CD4-positive, alpha-beta T cell treated with Interleukin-4 for 1 hour (primary cell): ENCODE results near the gene CAPN2.
"Not testable (repeated sequence)": the region's sequence is repeated elsewhere in the genome, so short reads cannot be mapped to it uniquely, and the experiment has no call there.

ENCODE experiments used
- DNase-seq, 2 donors: peaks; one replicate each; pipeline ENCODE4 v3.0.0-alpha.2; 2020 to 2022

The CAPN2 gene

DNA sequence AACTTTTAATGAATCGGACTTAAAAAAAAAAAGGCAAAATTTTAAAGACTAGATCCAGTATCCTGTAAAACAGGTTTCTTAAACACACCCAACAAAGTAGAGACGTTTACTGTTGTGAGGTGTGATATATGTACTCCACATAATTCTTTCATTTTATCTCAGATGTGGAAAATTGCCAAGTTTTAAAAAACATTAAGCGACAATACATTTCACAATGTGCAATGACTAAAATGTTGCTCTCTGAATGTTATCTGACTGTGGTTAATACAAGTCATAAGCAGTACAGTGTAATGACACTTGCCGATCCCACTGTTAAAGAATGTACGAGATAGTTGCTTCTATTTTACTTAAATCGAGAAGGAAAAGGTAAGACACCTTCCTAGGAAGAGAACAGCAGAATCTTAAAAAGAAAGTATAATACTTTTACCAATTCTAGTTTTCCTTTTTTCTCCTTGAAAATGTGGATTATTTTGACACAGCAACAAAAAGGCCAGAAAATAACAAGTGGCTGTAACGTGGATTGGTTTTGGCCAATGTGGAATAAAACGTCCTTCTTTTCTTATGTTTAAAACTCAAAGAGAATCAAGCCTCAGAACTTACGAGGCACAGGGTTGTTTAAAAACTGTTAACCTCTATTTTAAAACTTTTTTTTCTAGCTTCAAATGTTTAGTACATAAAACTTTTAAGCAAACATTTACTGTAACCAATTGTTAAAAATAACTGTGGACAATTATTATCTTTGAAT, 82.0 kb downstream of the CAPN2 start:
- no peak for DNase-seq

DNA sequence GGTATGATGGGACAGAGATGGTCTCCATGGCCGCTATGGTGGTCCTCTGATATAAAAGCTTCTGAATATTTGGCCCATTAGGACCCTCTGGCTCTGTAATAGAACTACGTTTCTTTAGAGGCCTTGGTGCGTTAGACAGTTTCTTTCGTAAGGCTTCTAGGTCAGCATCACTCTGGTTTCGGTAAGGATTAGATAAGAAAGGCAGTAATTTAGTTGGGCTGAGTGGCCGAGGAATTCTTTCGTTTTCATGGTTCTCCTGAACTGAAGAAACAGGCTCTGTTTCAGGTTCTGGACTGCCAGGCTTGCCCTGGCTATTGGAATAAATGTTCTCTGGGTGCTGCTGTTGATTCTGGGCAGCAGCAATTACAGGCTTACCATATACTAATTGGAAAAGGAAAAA, 83.9 kb downstream of the CAPN2 start:
- DNase-seq, result no peak

DNA sequence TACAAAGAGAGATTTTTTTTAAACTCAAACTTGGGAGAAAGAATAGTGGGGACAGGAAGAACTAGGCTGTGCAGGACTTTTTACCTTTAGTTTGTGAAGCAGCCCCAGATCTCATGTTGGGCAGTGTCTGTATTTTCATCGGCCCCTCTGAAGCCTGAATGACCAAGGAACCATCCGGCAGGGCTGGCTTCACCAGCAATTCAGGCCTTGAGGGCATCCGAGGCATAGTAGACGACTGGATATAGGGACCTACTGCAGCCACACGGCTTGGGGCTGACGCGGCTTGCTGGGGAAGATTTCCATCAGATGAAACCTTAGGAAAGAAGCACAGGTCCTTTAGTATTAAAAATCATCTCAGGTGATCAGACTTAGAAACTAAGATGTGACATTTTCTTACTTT, 89.7 kb downstream of the CAPN2 start:
- DNase-seq, result no peak

DNA sequence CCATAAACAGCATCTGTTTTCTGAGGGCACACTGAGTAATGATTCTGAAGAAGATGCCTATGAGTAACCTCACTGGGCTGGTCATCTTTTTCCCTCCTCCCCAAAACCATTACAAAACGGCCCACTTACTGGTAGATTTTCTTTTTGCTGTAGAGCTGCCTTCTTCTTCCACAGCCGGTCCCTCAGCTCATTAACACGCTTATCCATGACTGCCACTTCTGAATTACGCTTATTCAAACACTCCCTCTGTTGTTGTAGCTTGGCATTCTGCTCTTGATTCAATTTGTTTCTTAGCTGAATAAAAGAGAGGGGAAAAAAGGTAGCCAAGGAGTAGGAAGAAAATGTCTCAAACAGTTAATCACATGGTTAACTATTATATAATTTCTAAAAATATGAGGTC, 90.3 kb downstream of the CAPN2 start:
- DNase-seq, result no peak

DNA sequence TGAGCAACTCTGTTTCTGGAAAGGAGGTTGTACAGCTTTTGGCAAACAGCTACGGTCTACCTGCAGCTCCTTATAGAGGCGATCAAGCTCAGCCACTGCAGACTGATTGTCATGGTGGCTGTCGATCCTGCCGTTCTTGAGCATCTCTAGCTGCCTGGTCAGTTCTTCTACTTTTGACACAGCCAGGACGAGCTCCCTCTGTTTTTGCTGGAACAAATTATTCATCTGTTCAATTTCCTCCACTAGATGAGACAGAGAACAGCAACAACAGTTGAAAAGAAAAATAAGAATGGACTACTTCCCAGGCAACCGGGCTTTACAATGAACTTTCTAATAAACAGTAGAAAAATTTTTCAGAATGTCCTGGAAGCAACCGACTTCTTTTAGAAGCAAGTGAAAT, 90.9 kb downstream of the CAPN2 start:
- DNase-seq, result no peak

DNA sequence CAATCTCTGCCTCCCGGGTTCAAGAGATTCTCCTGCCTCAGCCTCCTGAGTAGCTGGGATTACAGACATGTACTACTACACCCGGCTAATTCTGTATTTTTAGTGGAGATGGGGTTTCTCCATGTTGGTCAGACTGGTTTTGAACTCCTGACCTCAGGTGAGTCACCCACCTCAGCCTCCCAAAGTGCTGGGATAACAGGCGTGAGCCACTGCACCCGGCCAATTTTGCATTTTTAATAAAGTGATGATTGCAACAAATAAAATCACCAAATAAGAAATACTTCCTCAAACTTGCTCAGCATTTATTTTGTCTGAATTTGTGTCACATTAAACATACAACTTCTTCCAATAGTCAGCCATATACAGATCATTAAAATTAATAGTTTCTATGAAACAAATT, 97.6 kb downstream of the CAPN2 start:
- DNase-seq, result not testable (repeated sequence)

DNA sequence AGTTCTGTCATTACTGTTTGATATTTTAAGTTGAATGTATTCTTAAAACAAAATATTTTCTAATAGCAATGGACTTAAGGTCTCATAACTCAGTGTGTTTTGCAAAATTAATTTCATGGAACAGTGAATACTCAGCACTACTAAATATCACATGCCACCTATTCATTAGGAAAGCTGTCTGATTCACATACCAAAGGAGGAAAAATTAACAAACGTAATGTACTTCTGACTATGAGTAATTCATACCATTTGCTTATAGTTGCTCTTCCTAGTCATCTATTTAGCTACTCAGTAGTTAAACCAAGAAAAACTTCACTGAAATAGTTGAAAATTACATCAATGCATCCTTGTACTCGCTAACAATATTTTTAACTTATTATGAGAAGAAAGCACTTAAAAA, 98.2 kb downstream of the CAPN2 start:
- DNase-seq, result no peak

DNA sequence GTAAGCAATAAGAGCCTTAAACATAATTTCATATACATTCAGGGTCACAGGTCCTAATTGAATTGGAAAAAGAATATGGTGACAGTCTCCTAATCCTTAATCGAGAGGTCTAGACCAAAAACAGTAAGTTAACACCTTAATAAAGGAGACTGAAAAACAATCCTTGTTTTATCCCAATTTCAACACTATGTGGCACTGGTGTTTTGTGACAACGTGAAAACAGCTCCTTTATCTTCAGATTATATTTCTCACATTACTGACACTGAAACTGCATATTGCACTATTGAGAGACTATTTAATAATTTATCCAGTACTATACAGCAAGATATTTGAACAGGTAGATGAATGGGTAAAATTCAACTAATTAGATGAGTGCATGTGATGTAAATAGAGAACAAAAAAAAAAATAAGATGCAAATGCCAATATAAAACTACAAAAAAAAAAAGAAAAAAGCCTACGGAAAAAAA, 99.3 kb downstream of the CAPN2 start:
- peak in 1 of 2 donors; percentile 62 for DNase-seq

DNA sequence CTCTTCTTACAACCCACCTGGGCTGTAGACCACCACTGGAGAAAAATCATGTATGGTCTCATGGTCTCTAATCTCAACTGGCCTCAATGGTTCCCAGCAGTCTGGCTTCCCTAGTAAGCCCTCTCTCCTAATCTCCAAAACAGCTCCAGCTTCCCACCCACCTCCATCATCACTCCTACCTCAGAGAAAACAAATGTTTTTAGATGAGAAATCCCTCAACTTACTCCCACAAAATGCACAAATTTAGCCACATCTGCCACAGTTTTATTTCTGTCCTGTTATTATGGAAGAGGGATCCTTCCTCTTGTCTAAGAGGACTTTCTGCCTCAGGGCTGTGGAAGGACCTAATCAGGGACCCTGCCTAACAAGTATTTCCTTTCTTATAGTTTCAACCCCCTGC, 101.3 kb downstream of the CAPN2 start:
- no peak for DNase-seq

DNA sequence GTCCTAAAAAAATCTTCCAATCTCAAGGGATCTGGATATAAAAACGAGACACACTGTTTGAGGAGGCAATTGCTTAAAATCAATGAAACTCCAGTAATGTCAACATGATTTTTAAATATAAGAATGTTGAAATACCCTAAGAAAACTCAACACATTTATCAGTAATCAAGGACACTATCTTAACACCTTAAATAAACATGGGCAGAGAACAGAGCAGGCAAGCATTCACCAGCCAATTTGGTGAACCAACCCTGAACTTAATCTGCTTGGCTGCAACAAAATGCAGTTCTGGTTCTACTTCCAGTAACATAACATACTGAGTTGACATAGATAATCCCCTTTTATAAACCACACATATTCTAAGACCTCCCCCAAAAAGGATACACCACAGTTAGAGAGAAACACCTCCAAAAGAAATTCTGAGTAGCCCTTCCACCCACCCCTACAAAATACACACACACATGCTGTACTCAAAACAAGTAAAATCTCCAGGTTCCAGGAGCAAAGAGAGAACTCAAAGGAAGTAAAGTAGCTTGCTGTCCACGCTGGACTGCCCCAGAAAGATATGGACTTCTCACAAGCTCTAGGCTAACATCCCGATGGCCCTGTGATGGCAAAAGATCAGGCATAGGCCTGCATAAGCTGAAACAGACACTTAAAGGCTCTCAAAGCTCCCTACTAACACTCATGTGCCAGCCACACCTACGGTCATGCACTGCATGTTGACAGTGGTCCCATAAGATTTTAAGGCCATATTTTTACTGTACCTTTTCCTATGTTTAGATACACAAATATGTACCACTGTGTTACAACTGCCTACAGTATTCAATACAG, 102.9 kb downstream of the CAPN2 start:
- no peak for DNase-seq

DNA sequence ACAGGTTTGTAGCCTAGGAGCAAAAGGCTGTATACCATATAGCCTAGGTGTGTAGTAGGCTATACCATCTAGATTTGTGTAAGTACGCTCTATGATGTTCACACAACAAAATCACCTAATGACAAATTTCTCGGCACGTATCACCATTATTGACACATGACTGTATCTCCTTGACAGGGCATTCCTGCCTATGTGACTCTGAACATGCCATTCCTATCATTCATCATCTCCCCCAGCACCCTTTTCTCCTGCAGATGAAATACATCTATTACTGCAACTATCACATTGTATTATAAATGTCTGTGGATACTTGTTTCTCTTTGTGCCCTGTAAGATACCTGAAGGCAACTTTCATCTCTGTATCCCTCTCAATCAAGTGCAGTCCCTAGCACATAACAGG, 103.5 kb downstream of the CAPN2 start:
- DNase-seq, result no peak

DNA sequence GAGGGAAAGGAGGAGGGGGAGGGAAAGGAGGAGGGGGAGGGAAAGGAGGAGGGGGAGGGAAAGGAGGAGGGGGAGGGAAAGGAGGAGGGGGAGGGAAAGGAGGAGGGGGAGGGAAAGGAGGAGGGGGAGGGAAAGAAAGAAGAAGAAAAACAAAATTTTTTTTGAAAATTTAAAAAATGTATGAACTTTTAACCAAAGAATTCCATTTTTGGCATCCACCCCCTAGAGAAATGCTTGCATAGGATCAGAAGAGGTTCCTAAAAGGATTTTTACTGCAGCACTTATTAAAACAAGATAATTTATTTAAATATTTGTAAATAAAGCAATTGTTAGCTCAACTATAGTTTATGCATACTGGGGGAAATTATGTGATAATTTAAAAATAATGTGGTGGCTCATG, 104.9 kb downstream of the CAPN2 start:
- not testable (repeated sequence) for DNase-seq

DNA sequence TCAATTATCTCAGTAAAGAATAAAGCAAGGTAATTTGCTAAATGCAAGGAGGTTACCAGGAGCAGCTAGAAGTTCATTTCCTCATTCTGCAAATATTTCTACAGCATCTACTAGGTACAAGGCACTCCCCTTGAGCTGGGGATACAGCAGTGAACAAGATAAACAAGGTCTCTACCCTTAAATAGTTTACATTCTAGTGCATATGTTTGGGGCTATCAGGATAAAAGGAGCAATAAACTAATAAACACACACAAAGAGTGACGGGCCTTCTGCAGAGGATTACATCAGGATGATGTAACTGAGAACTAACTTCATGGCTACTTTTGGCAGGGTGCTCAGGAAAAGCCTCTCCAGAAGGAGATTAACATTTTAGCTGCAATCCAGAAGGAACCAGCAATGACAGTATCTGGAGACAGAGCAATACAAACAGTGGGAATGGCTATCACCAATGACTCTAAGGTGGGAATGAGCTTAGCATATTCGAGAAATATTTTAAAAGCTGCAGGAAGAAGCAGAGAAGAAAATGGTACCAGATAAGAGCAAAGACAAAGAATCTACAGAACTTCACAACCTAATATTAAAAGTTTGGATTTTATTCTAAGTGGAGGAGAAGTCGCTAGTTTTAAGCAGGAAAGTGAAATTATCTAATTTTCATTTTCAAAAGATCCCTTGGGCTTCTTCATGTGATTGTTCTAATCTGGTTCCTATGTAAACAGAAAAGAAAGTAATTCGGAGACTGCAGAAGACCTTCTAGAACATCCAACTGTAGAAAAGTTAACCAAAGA, 107.6 kb downstream of the CAPN2 start:
- no peak for DNase-seq

DNA sequence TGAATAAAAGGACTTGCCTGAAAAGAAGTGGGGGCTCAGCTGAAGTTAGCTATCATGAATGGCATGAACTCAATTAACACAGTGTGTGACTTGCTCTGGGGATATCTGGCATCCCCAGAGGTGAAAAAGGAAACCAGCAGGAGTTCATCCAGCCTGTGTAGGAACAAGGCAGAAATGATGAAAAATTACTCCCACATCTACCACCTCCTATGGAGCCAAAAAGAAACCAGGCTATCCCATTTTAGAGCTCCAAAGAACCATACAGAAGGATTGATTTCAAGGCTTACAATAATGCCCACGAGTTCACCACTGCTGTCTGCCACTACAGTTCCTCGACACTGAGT, 108.1 kb downstream of the CAPN2 start:
- DNase-seq, result no peak

DNA sequence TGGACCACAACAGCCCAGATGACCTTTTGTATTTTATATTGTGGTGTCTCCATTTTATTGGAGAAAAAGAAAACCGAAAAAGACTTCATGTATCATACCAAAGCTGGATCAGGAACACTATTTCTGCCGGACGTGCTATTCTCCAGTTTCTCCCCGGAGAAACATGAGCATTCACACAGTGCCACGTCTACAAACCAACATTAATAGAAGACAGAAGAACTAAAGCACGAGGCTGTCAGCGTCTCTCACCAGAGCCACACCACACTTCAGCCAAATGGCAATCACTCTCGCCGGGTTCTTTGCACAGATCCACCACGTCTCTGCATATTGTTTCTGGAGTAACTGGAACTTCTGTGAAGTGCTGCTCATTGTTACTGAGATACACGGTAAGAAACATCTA, 108.6 kb downstream of the CAPN2 start:
- no peak for DNase-seq

DNA sequence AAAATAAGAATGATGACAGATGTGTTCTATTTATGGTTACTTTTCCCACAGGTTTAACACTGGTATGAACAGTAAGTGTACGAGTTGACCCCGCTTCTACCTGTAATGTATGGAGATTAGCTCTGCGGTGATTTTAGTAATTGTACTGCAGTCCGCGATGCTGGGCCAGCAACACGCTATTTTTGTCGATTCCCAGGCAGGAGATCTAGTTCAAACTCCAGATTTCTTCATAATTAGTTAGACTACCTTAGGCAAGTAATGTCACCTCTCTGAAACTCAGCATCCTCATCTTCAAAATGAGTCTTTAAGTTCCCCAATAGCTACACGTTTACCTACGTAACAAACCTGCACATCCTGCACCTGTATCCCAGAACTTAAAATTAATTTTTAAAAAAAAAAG, 111.9 kb downstream of the CAPN2 start:
- no peak for DNase-seq

DNA sequence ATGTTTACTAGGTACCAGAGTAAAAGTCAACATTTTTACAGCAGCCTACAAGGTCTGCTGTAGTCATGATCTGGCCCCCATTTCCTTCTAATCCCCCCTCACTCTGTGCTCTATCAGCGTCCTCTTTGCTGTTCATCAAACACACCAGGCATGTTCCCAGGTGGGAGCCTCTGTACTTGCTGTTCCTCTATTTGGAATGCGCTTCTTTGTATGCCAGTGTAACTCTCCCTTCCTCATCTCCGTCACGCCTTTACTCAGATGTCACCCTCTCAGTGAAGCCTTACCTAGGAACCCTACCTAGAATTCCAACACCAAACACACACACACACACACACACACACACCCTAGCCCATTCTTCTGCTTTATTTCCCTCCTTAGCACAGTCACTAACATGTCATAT, 112.4 kb downstream of the CAPN2 start:
- no peak for DNase-seq
